Measurements from ENCODE around the gene TAB3. TPM values are rescaled to one million over a fixed set of nuclear protein-coding genes. Genes with fewer than 3 reads are reported as not detected.

The TAB3 gene
- total RNA-seq, 1 experiment from 2014 or later = 28.4 TPM

DNA sequence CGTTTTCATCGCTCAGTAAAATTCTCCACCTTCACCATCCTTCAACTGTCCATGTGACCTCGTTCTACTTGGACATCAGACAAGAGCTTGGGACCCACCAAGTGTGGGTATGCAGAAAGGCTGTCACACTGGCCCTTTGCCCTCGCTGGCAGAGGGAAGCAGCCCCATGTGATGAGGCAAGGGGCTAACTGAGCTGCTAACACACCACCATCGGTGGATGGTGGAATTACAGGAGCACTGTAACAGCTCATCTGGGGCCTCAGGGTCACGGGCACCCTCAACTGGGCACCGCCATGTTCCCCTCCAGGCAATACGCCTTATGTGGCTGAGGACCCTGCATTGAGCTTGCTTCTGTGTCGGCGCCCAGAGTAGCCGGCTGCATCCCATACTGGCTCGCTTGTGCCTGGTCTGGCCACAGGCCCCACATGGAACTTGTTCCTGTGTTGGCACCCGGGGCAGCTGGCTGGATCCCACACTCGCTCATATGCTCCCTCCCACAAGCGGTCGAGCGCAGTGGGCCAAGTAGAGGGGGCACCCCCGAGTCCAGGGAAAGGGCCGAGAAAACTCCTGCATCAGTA lies 109.5 kb downstream of the TAB3 start:
- no TSS peak for BruUV-seq (replicated peaks)
- CTCF ChIA-PET = interaction anchor here (0.6 kb wide), 1 partner anchor 58 kb away, joined by 3 read pairs; no protein-coding TSS in a partner anchor
- TF ChIP-seq, protein P1, sequence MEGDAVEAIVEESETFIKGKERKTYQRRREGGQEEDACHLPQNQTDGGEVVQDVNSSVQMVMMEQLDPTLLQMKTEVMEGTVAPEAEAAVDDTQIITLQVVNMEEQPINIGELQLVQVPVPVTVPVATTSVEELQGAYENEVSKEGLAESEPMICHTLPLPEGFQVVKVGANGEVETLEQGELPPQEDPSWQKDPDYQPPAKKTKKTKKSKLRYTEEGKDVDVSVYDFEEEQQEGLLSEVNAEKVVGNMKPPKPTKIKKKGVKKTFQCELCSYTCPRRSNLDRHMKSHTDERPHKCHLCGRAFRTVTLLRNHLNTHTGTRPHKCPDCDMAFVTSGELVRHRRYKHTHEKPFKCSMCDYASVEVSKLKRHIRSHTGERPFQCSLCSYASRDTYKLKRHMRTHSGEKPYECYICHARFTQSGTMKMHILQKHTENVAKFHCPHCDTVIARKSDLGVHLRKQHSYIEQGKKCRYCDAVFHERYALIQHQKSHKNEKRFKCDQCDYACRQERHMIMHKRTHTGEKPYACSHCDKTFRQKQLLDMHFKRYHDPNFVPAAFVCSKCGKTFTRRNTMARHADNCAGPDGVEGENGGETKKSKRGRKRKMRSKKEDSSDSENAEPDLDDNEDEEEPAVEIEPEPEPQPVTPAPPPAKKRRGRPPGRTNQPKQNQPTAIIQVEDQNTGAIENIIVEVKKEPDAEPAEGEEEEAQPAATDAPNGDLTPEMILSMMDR (IDR thresholded peaks at IDR 0.05; ENCODE audit: unreplicated experiment) = no peak

DNA sequence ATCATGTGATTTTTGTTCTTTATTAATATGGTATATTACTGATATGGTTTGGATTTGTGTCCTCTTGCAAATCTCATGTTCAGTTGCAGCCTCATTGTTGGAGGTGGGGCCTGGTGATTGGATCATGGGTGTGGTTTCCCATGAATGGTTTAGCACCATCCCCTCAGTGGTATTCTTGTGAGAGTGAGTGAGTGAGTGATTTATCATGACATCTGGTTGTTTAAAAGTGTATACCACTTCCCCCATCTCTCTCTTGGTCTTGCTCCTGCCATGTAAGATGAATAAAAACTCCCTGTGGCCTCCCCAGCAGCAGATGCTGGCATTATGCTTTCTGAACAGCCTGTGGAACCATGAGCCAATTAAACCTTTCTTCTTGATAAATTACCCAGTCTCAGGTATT lies 111.5 kb downstream of the TAB3 start:
- H3K9me3 Mint-ChIP-seq (ENCODE audit: unreplicated experiment) = peaks cover 7% of the 10 kb centered on the region
- H3K36me3 Mint-ChIP-seq (ENCODE audit: insufficient read depth, unreplicated experiment) = no peaks in the 10 kb centered on the region
- DNase-seq (ENCODE audit: unreplicated experiment) = no peak
- H3K4me1 Mint-ChIP-seq (ENCODE audit: insufficient read depth, unreplicated experiment) = no peaks in the 10 kb centered on the region
- intact Hi-C loops (cut with micrococcal nuclease) = no loop called here
- peaks cover 13% of the 10 kb centered on the region for H3K27me3 Mint-ChIP-seq (ENCODE audit: insufficient read depth, unreplicated experiment)
- no TSS peak for BruUV-seq (replicated peaks)
- POLR2A ChIA-PET = no interaction called here
- H3K27ac Mint-ChIP-seq (ENCODE audit: low read depth, unreplicated experiment) = no peak overlapping the region
- TF ChIP-seq, protein P1 (IDR thresholded peaks at IDR 0.05; ENCODE audit: unreplicated experiment) = no peak
- CTCF ChIA-PET = no interaction called here
- no peak overlapping the region for H3K4me3 Mint-ChIP-seq (ENCODE audit: unreplicated experiment)

More for the DNA sequence above, 109.5 kb downstream of the TAB3 start:
- Mint-ChIP-seq H3K27ac (ENCODE audit: low read depth, unreplicated experiment) (no peak overlapping the region), H3K4me3 (ENCODE audit: unreplicated experiment) (no peak overlapping the region), H3K4me1 (ENCODE audit: insufficient read depth, unreplicated experiment) (no peaks in the 10 kb centered on the region), H3K36me3 (ENCODE audit: insufficient read depth, unreplicated experiment) (no peaks in the 10 kb centered on the region), H3K27me3 (ENCODE audit: insufficient read depth, unreplicated experiment) (peaks cover 13% of the 10 kb centered on the region), H3K9me3 (ENCODE audit: unreplicated experiment) (peaks cover 7% of the 10 kb centered on the region)
- no peak for DNase-seq (ENCODE audit: unreplicated experiment)
- intact Hi-C loops (cut with micrococcal nuclease) = no loop called here
- POLR2A ChIA-PET = no interaction called here

Other genes starting within 250 kb of the TAB3 start
- 10.1 and 18.0 TPM in 2 replicates for gene GK, start 235.8 kb downstream of the TAB3 start, total RNA-seq (2022)
- gene FTHL17, start 182.8 kb upstream of the TAB3 start, total RNA-seq (2022) = not detected in 2 replicates